Breast epithelium (tissue), 4 donors: ENCODE results near the gene ECSIT. TPM values are rescaled to one million over a fixed set of nuclear protein-coding genes. Genes with fewer than 3 reads are reported as not detected.

Experiments
- DNase-seq, 2 donors: peaks; one replicate each; pipeline ENCODE4 v3.0.0-alpha.2; 2019; ENCODE audit warnings: low spot score in 2 of 2
- H3K27ac ChIP-seq, 2 donors: fragments of 200-600 bp; sonication (generic) in 1 of 2; one replicate each; pipeline ENCODE4 v1.5.1; 2016 to 2019; ENCODE audit warnings: mild to moderate bottlenecking in 1 of 2
- H3K27me3 ChIP-seq, 2 donors: fragments of 200-600 bp; sonication (generic) in 1 of 2; one replicate each; pipeline versions ENCODE4 v1.5.1 to v1.6.0; 2017 to 2019; ENCODE audit warnings: control low read depth in 1 of 2, mild to moderate bottlenecking in 1 of 2
- H3K36me3 ChIP-seq: fragments of 200-600 bp; one replicate; pipeline ENCODE4 v1.5.1; 2019
- H3K4me1 ChIP-seq, 2 donors: fragments of 200-600 bp; sonication (generic); one replicate each; pipeline ENCODE4 v1.5.1; 2016 to 2019; ENCODE audit warnings: control low read depth in 1 of 2
- H3K4me3 ChIP-seq, 3 donors: fragments of 200-600 bp; sonication (generic); 1 replicate in 2 of 3; 2 replicates in 1 of 3; pipeline ENCODE4 v1.5.1; 2016 to 2019; ENCODE audit warnings: mild to moderate bottlenecking in 3 of 3, moderate library complexity in 2 of 3
- H3K9me3 ChIP-seq, 2 donors: fragments of 200-600 bp; sonication (generic) in 1 of 2; one replicate each; pipeline ENCODE4 v1.5.1; 2016 to 2019; ENCODE audit warnings: control low read depth in 1 of 2
- POLR2A ChIP-seq: fragments of 450-650 bp; IDR thresholded peaks from one replicate; pipeline ENCODE4 v1.6.1; 2016; ENCODE audit warnings: antibody characterized with exemption, mild to moderate bottlenecking, moderate library complexity
- POLR2AphosphoS5 ChIP-seq, 3 donors: sonication (generic); formaldehyde crosslinking; IDR thresholded peaks; one replicate each; pipeline ENCODE4 v1.6.1; 2017; ENCODE audit warnings: antibody characterized with exemption in 3 of 3
- intact Hi-C: fragments of 100-400 bp; cut with DNase I; formaldehyde crosslinking; loops from one replicate; pipeline ENCODE4 v1.15.1; 2023; ENCODE audit warnings: low total_unique reads
- total RNA-seq, 3 donors: library from RNA; depleted of rRNA; stranded (reverse); fragments of >200 nt; gene quantifications; one replicate each; pipeline ENCODE4 v1.1.0, GENCODE V29; 2016
- TF ChIP-seq, protein P1 (sequence below), 3 donors: fragments of 450-650 bp; IDR thresholded peaks; one replicate each; pipeline ENCODE4 v1.5.1; 2016 to 2017; ENCODE audit warnings: antibody characterized with exemption in 3 of 3, mild to moderate bottlenecking in 3 of 3, moderate library complexity in 3 of 3

The ECSIT gene
- total RNA-seq, 3 donors from 2014 or later = 37.0 to 56.0 (median 53.6) TPM

- Histone ChIP-seq H3K9me3 (no peaks in the 10 kb centered on the region), H3K27me3 (no peaks in the 10 kb centered on the region), H3K4me3 (no peak overlapping the region), H3K36me3 (no peaks in the 10 kb centered on the region), H3K27ac (no peak overlapping the region), H3K4me1 (no peaks in the 10 kb centered on the region)
- intact Hi-C loops = no loop called here
- DNase-seq = no peak
- TF ChIP-seq POLR2AphosphoS5 (IDR thresholded peaks at IDR 0.05) (no peak), POLR2A (no peak)
- TF ChIP-seq, protein P1, sequence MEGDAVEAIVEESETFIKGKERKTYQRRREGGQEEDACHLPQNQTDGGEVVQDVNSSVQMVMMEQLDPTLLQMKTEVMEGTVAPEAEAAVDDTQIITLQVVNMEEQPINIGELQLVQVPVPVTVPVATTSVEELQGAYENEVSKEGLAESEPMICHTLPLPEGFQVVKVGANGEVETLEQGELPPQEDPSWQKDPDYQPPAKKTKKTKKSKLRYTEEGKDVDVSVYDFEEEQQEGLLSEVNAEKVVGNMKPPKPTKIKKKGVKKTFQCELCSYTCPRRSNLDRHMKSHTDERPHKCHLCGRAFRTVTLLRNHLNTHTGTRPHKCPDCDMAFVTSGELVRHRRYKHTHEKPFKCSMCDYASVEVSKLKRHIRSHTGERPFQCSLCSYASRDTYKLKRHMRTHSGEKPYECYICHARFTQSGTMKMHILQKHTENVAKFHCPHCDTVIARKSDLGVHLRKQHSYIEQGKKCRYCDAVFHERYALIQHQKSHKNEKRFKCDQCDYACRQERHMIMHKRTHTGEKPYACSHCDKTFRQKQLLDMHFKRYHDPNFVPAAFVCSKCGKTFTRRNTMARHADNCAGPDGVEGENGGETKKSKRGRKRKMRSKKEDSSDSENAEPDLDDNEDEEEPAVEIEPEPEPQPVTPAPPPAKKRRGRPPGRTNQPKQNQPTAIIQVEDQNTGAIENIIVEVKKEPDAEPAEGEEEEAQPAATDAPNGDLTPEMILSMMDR (IDR thresholded peaks at IDR 0.05) = no peak
Measured at GRCh38 chr19:11457115-11457514, 71.8 kb downstream of the ECSIT start.

- no peaks in the 10 kb centered on the region for H3K4me1 ChIP-seq
- intact Hi-C loops = no loop called here
- no peak for DNase-seq
- no peak for TF ChIP-seq POLR2AphosphoS5 (IDR thresholded peaks at IDR 0.05)
- TF ChIP-seq POLR2A = no peak
- TF ChIP-seq, protein P1 (IDR thresholded peaks at IDR 0.05) = no peak
- no peak overlapping the region for H3K27ac ChIP-seq
- no peaks in the 10 kb centered on the region for H3K9me3 ChIP-seq
- no peaks in the 10 kb centered on the region for H3K36me3 ChIP-seq
- H3K4me3 ChIP-seq = no peak overlapping the region
- no peaks in the 10 kb centered on the region for H3K27me3 ChIP-seq
Measured at GRCh38 chr19:11456659-11457058, 72.3 kb downstream of the ECSIT start.

Other genes with a start within 250 kb of the ECSIT start
- gene TSPAN16, start 233.0 kb downstream of the ECSIT start, total RNA-seq = not detected
- gene RAB3D, start 189.5 kb downstream of the ECSIT start, total RNA-seq = 10 to 100 TPM; 17.9 to 23.7 (median 22.6) TPM
- 100 to 1,000 TPM; 216 to 286 (median 243) TPM for gene TMEM205, start 182.9 kb downstream of the ECSIT start, total RNA-seq
- 10 to 100 TPM in 2 of 3 donors, 1 to 10 TPM in 1; 8.6 to 30.2 (median 25.5) TPM for gene CCDC159, start 182.6 kb downstream of the ECSIT start, total RNA-seq
- 10 to 100 TPM in 2 of 3 donors, 1 to 10 TPM in 1; 7.7 to 19.0 (median 11.3) TPM for gene PLPPR2, start 173.7 kb downstream of the ECSIT start, total RNA-seq
- 1 to 10 TPM; 1.1 to 2.6 (median 2.2) TPM for gene SWSAP1, start 154.5 kb downstream of the ECSIT start, total RNA-seq
- gene EPOR, start 144.8 kb downstream of the ECSIT start, total RNA-seq = 1 to 10 TPM; 2.9 to 6.2 (median 4.1) TPM
- gene RGL3, start 109.8 kb downstream of the ECSIT start, total RNA-seq = 10 to 100 TPM in 1 of 3 donors, 1 to 10 TPM in 2; 3.7 to 18.4 (median 9.8) TPM
- under 1 TPM in 2 of 3 donors, not detected in 1; 0.33 to 0.59 TPM for gene ODAD3, start 94.0 kb downstream of the ECSIT start, total RNA-seq
- 10 to 100 TPM; 69.5 to 95.9 (median 92.1) TPM for gene PRKCSH, start 93.5 kb downstream of the ECSIT start, total RNA-seq
- gene ELAVL3, start 48.1 kb downstream of the ECSIT start, total RNA-seq = not detected
- 10 to 100 TPM in 2 of 3 donors, 1 to 10 TPM in 1; 3.4 to 14.0 (median 10.8) TPM for gene ZNF653, start 23.3 kb downstream of the ECSIT start, total RNA-seq
- 100 to 1,000 TPM in 1 of 3 donors, 10 to 100 TPM in 1, 1 to 10 TPM in 1; 2.2 to 106 (median 74.3) TPM for gene CNN1, start 9.7 kb upstream of the ECSIT start, total RNA-seq
- gene ELOF1, start 30.1 kb upstream of the ECSIT start, total RNA-seq = 10 to 100 TPM; 31.7 to 38.0 (median 37.3) TPM
- gene ACP5, start 48.5 kb upstream of the ECSIT start, total RNA-seq = 100 to 1,000 TPM in 1 of 3 donors, 10 to 100 TPM in 2; 33.4 to 101 (median 92.8) TPM
- 10 to 100 TPM in 2 of 3 donors, 1 to 10 TPM in 1; 8.5 to 35.4 (median 23.3) TPM for gene ZNF627, start 68.3 kb upstream of the ECSIT start, total RNA-seq
- gene ZNF823, start 209.8 kb upstream of the ECSIT start, total RNA-seq = 10 to 100 TPM; 10.4 to 20.9 (median 13.1) TPM
- gene ZNF441, start 237.9 kb upstream of the ECSIT start, total RNA-seq = 10 to 100 TPM in 2 of 3 donors, 1 to 10 TPM in 1; 7.7 to 17.6 (median 10.2) TPM